HG02981 (cell line): Measurements from ENCODE around the gene ADGRB2.

ENCODE experiments used
- ATAC-seq: cut with Tn5 transposase; IDR thresholded peaks from one replicate; pipeline ENCODE4 v1.9.1; 2021; ENCODE audit warnings: mild to moderate bottlenecking, moderate library complexity; ENCODE audit not compliant: unreplicated experiment

ADGRB2 gene

DNA sequence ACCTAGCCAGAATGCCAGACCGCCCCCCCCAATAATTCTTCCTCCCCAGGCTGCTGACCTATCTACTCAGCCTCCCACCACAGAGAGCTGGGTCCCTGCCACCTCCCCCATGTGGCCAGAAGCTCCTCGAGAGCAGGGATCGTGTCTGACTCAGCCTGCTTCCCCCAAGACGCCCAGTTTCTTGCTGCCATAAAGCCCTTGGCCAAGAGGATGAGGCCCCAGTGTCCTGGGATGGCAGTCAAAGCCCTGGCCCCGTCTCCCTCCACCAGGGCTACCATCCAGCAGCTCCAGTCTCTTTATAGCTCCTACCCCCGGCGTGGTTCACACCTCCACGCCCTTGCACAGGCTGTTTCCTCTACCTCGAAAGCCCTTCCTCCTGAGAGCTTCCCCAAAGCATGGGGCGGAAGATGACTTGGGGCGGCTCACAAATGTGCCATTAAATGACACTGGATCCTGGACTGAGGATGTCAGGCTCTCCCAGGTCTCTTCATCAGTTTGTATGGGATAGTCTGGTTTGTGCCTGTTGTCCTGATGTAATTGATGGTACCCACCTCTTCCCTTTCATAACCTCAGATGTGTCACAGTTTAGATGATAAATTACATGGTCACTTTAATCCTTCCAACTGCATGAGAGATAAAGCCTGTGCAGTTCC, 13.2 kb downstream of the ADGRB2 start:
- no peak for ATAC-seq

DNA sequence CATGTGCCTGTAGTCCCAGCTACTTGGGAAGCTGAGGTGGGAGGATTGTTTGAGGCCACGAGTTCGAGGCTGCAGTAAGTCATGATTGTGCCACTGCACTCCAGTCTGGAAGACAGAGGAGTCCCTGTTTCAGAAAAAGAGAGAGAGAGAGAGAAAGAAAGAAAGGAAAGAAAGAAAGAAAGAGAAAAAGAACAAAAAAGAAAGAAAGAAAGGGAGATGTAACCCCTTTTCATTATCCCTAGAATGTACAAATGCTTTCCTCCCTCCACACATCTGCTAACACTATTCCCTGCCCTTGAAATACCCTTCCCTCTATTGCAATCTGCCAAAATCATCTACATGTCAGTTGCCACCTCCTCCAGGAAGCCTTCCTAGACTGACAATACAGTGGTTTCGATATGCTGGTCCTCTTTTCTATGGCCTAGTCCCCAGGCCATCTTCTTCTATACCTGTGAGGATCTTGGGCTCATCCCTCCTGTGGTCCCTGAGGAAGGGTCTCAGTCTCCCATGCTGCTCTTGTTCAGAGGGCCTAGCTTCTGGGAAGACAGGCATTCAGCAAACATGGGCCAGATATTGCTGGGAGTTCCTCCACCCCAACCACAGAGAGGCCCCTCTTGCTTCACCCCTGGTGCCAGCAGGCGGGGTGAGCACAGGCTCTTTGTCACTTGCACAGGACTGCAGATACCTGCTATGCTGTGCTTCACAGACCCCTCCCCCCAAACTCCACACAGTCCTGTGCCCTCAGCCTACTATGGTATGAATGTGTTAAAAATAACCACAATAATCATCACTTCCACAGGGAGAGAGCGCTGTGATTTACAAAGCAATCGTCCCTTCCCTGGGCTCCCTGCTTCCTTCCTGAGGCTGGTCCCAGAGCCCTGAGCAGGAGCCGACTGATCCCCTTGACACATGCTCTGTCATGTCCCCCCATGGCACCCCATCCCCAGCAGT, 14.1 kb downstream of the ADGRB2 start:
- no peak for ATAC-seq

DNA sequence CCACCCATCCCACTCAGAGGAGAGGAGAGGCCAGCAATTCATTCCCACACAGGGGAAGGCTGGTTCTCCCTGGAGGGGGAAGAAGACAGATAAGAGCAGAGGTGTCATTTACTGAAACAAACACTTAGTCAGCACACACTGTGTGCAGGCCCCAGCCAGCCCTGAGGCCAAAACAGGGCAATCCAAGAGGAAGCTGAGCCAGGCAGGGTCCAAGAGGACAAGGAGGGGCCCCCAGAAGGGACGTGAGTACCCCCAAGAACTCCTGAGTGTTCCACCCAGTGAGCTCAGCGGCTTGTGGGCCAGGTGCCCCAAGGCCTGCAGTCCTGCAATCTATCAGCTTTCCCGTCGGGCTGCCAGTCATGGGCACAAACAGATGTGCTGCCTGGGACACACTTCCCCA, 15.8 kb downstream of the ADGRB2 start:
- no peak for ATAC-seq

DNA sequence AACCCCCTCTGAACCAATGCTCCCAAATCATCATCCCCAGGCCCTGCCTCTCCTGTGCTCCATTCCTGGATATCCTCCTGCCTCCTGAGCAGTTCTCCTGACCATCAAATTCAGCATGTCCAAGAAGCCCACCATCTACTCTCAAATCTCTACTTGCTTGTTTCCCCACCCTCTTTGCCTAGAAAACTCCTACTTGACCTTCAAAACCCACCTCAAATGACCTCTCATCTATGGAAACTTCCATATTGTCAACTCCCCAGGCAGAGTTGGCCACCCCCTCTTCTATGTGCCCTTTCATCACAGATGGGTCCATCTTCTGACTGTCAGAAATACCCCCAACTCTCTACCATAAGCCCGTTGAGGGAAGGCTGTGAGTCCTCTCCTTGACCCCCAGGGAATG, 16.8 kb downstream of the ADGRB2 start:
- no peak for ATAC-seq

- ATAC-seq = no peak
Measured at GRCh38 chr1:31746687-31747086, 17.5 kb downstream of the ADGRB2 start.

DNA sequence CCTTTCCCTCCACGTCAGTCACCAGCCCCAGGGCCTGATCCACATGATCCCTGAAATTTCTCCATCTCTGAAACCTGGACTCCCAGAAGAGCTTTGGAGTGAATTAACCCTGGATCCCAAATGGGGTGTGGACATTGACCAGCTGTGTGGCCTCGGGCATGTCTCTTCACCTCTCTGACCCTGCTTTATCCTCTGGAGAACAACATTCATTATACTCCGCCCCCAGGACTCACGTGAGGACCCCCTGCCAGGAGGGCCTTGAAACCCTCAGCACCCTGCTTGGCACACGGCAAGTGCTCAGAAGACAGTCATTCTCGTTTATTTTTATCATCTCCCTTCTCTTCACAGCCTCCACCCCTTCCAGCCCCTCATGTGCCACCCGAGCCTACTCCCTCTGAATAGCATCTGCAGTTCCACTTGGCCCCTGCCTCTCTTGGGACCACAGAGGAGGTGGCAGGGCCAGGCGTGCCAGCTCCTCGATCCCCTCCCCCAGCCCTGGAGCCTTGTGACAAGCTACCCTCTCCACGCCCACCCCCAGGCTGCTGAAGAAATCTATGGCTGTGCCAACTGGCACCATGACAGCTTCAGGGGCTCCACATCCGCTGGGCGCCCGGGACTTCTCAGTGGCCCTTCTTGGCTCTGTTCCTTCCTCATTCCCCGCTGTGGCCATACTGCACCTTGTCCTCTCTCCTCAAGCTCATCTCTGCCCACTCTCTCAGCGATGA, 18.0 kb downstream of the ADGRB2 start:
- ATAC-seq = no peak

- peak; percentile 59 for ATAC-seq
Measured at GRCh38 chr1:31745096-31745945, 18.8 kb downstream of the ADGRB2 start.

- ATAC-seq = no peak
Measured at GRCh38 chr1:31744165-31744888, 19.8 kb downstream of the ADGRB2 start.

- ATAC-seq = no peak
Measured at GRCh38 chr1:31742462-31743212, 21.5 kb downstream of the ADGRB2 start.

GRCh38 chr1:31739346-31739745, 24.8 kb downstream of the ADGRB2 start:
- ATAC-seq = no peak

- ATAC-seq = no peak
Measured at GRCh38 chr1:31736675-31737074, 27.5 kb downstream of the ADGRB2 start.

DNA sequence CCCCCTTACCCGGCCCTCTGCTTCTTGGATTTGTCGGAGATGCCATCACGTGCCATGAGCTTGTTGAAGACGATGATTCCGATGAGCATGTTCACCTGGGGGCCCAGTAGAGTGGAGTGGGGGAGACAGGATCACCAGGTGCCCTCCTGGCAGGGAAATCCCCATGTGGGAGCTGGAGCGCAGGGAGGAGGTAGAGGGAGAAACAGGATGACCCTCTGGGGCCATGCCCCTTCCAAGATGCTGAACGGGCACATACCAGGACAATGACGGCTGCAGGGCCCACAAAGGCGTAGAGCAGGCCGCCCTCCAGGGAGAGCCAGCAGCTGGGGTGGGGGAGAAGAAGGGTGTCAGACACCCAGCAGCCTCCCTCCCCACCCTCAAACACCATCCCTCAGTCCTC, 28.6 kb downstream of the ADGRB2 start:
- no peak for ATAC-seq

DNA sequence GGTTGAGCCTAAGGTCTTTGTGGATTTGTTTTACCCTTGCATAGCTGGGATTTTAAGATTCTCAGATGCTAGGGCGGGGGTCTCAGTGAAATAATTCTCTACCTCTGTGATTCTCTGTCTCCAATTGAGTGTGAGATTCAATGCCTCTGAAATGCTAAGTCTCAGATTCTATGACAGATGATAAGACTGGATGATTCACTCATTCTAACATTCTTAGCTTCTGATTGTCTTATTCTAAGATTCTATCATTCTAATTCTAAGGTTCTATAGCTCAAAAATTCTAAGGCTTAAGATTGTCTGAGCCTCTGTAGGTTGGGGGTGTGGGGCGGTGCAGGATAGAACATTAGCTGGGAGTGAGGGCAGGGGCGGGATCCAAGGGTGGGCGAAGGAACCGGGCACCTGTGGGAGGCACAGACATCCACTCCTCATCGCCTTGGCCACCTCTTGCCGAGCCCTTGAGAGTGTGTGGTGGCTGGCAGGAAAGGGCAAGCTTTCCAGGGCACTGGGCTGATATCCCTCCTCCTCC, 29.5 kb downstream of the ADGRB2 start:
- ATAC-seq = no peak

- ATAC-seq = no peak
Measured at GRCh38 chr1:31733389-31734219, 30.5 kb downstream of the ADGRB2 start.

DNA sequence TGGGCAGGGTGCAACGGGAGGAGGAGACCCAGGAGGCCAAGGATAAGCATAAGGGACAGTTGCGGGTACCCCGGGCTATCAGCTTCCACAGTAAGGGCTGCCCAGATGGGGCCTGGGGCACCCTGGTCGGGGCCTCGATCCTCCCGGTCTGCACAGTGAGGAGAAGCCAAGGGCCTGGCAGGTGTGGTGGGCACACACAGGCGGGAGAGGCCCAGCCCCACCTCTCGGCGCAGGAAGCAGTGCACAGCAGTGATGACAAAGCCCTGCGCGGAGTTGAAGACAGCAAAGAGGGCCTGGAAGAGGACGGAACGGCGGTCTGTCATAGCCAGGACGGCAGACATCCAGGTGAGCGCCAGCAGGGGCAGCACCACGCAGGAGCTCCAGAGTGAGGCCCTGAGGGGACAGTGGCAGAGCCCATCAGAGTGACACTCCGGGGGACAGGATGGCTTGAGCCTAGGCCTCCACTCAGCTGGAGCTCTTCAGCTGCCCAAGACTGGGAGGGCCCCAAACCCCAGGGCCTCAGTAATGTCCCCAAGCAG, 31.3 kb downstream of the ADGRB2 start:
- ATAC-seq = no peak

GRCh38 chr1:31732343-31732742, 31.8 kb downstream of the ADGRB2 start:
- ATAC-seq = no peak

- ATAC-seq = no peak
Measured at GRCh38 chr1:31731049-31731565, 33.0 kb downstream of the ADGRB2 start.
